Hepatocyte (in vitro differentiated cells): Measurements from ENCODE around the gene FOXO3. TPM values are rescaled to one million over a fixed set of nuclear protein-coding genes. Genes with fewer than 3 reads are reported as not detected.

Source experiments
- DNase-seq: peaks from one replicate; pipeline ENCODE4 v3.0.0-alpha.2; 2016; ENCODE audit warnings: low spot score
- H2AFZ ChIP-seq: fragments of 200-600 bp; sonication (generic); 2 replicates; pipeline ENCODE4 v1.6.0; 2016; ENCODE audit warnings: antibody characterized with exemption, mild to moderate bottlenecking
- H3K27ac ChIP-seq: fragments of 200-600 bp; sonication (generic); 2 replicates; pipeline ENCODE4 v1.5.1; 2016; ENCODE audit warnings: mild to moderate bottlenecking
- H3K27me3 ChIP-seq: fragments of 200-600 bp; sonication (generic); 2 replicates; pipeline ENCODE4 v1.6.1; 2016
- H3K36me3 ChIP-seq: fragments of 200-600 bp; sonication (generic); replicated peaks from 2 replicates; pipeline ENCODE4 v1.5.1; 2016; ENCODE audit warnings: low read depth; ENCODE audit not compliant: insufficient read depth
- H3K4me1 ChIP-seq: fragments of 200-600 bp; sonication (generic); 2 replicates; pipeline ENCODE4 v1.5.1; 2016; ENCODE audit warnings: mild to moderate bottlenecking, moderate library complexity; ENCODE audit not compliant: insufficient read depth
- H3K4me2 ChIP-seq: fragments of 200-600 bp; sonication (generic); 2 replicates; pipeline ENCODE4 v1.6.0; 2016
- H3K4me3 ChIP-seq: fragments of 200-600 bp; sonication (generic); 2 replicates; pipeline ENCODE4 v1.5.1; 2016; ENCODE audit warnings: mild to moderate bottlenecking
- H3K79me2 ChIP-seq: fragments of 200-600 bp; sonication (generic); 2 replicates; pipeline ENCODE4 v1.6.0; 2017; ENCODE audit warnings: mild to moderate bottlenecking
- H3K9me2 ChIP-seq: fragments of 200-600 bp; sonication (generic); replicated peaks from 2 replicates; pipeline ENCODE4 v1.6.0; 2017; ENCODE audit warnings: mild to moderate bottlenecking; ENCODE audit not compliant: insufficient read depth
- H3K9me3 ChIP-seq: fragments of 200-600 bp; sonication (generic); 2 replicates; pipeline ENCODE4 v1.5.1; 2016; ENCODE audit warnings: low read depth, mild to moderate bottlenecking
- H4K20me1 ChIP-seq: fragments of 200-600 bp; sonication (generic); 2 replicates; pipeline ENCODE4 v1.6.0; 2016; ENCODE audit warnings: mild to moderate bottlenecking; ENCODE audit not compliant: insufficient read depth, poor library complexity, severe bottlenecking
- EZH2 ChIP-seq: fragments of 200-600 bp; sonication (generic); IDR thresholded peaks from 2 replicates; pipeline ENCODE4 v1.6.1; 2016; ENCODE audit warnings: antibody characterized with exemption, mild to moderate bottlenecking, borderline replicate concordance
- EZH2phosphoT487 ChIP-seq: fragments of 200-600 bp; sonication (generic); IDR thresholded peaks from one replicate; pipeline ENCODE4 v1.6.1; 2018; ENCODE audit warnings: antibody characterized with exemption, mild to moderate bottlenecking, low read depth, moderate library complexity; ENCODE audit not compliant: unreplicated experiment, severe bottlenecking
- WGBS: methylation state at CpG from one replicate; pipeline ENCODE4 v1.1.6; 2016; ENCODE audit warnings: low lambda C conversion rate; ENCODE audit errors: missing lambda C conversion rate; 5-methylcytosine and 5-hydroxymethylcytosine counted together
- polyA plus RNA-seq: library from polyadenylated mRNA; unstranded; fragments of >200 nt; fragmentation: Nextera tagmentation; extraction: Ambion mirVana; gene quantifications from 2 replicates; pipeline ENCODE4 v1.2.1, GENCODE V29; 2016
- total RNA-seq: library from RNA; depleted of rRNA; stranded (reverse); fragments of >200 nt; gene quantifications from 2 replicates; pipeline ENCODE4 v1.2.3, GENCODE V29; 2014
- TF ChIP-seq, protein P1 (sequence below): fragments of 200-600 bp; sonication (generic); IDR thresholded peaks from 2 replicates; pipeline ENCODE4 v1.5.1; 2016; ENCODE audit warnings: antibody characterized with exemption, mild to moderate bottlenecking; ENCODE audit not compliant: poor library complexity

Gene FOXO3
- total and polyA plus RNA-seq, 2 experiments from 2014 or later = 44.6 to 54.9 TPM

DNA sequence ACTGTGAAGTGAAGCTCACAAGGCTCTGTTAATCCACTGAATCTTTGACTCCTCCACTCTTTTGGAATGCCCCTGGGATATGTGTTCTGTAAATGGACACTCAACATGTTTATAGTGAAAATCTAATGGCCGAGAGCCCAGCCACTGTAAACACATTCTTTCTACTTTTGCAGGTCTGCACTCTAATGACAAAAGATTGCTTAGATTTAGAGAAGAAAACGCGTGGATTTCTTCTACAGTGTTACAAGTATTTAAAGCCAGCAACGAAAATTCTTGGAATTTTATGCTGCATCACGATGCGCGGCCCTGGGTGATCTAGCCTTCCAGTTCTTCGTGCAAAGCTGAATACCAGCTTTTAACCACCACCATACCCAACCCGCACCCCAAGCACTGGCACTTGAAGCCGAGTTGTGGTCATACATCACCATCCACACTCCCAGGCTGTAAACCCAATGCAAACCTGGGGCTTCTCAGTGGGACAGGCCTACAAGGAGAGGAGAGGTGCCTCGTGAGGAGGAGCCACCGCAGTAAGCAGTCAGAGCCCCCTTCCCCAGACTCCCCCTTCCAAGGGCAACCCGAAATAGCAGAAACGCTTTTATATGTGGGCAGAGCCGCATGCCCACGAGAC lies 3.7 kb upstream of the FOXO3 start:
- WGBS = 21% methylated on average over 16 of the region's 16 CpGs

DNA sequence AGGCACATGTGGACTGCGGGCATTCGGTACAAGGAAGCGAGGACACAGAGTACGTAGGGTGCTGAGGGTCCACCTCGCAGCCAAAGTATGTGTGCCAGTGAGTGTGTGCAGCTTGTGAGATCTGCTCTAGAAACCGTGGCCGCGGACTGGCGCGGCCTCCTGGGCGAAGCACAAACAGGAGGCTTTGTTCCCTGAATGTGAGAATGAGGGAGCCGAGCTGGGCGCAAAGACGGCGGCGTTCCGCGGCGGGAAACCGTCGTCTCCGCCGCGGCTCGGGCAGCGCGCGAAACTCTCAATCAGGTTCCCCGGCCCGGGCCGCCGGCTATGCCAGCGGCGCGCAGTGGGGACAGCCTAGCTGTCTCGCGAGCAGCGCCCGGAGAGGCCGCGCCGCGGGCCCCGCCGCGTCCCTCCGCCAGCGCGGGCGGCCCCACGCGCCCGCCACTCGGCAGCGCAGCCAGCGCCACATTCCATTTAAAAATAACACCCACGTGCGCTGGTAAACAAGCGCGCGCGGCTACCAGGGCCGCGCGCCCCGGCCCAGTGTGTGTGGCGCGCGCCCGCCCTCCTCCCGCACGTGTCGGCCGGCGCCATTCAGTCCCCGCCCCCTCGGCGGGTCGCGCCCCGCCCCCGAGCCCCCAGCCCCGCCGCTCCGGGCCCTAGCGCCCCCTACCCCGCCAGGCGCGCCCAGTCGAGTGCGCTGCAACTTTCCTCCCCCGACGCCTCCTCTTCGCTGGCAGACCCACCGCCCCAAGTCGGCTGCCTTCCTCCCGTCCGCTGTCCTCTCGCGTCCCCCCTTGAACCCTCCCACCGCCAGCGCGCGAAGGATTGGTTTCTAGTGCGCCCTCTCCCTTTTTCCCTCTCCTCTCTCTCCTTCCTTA lies 3.0 kb upstream of the FOXO3 start:
- WGBS = 2% methylated on average over 51 of the region's 105 CpGs
- Histone ChIP-seq H2AFZ (peak overlapping the region; percentile 80), H3K9me3 (no peaks in the 10 kb centered on the region), H3K79me2 (peaks cover 11% of the 10 kb centered on the region), H3K27me3 (no peaks in the 10 kb centered on the region), H3K4me3 (peak overlapping the region; percentile 41), H3K27ac (peak overlapping the region; percentile 99), H3K36me3 (no peaks in the 10 kb centered on the region), H3K9me2 (no peaks in the 10 kb centered on the region), H3K4me1 (peaks cover 11% of the 10 kb centered on the region), H3K4me2 (peak overlapping the region; percentile 98), H4K20me1 (peaks cover 10% of the 10 kb centered on the region)
- peak; percentile 94 for DNase-seq
- no peak for TF ChIP-seq EZH2phosphoT487
- TF ChIP-seq, protein P1, sequence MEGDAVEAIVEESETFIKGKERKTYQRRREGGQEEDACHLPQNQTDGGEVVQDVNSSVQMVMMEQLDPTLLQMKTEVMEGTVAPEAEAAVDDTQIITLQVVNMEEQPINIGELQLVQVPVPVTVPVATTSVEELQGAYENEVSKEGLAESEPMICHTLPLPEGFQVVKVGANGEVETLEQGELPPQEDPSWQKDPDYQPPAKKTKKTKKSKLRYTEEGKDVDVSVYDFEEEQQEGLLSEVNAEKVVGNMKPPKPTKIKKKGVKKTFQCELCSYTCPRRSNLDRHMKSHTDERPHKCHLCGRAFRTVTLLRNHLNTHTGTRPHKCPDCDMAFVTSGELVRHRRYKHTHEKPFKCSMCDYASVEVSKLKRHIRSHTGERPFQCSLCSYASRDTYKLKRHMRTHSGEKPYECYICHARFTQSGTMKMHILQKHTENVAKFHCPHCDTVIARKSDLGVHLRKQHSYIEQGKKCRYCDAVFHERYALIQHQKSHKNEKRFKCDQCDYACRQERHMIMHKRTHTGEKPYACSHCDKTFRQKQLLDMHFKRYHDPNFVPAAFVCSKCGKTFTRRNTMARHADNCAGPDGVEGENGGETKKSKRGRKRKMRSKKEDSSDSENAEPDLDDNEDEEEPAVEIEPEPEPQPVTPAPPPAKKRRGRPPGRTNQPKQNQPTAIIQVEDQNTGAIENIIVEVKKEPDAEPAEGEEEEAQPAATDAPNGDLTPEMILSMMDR = peak; percentile 15

More for the DNA sequence above, 3.7 kb upstream of the FOXO3 start:
- TF ChIP-seq EZH2 (no peak), EZH2phosphoT487 (no peak)
- TF ChIP-seq, protein P1 = no peak
- Histone ChIP-seq H3K4me1 (peaks cover 11% of the 10 kb centered on the region), H3K79me2 (peaks cover 5% of the 10 kb centered on the region), H3K27me3 (no peaks in the 10 kb centered on the region), H2AFZ (peak overlapping the region; percentile 67), H3K36me3 (no peaks in the 10 kb centered on the region), H3K9me3 (no peaks in the 10 kb centered on the region), H3K27ac (peak overlapping the region; percentile 99), H3K4me3 (peak overlapping the region; percentile 41), H3K9me2 (no peaks in the 10 kb centered on the region), H3K4me2 (peak overlapping the region; percentile 98), H4K20me1 (peaks cover 5% of the 10 kb centered on the region)
- peak; percentile 32 for DNase-seq

DNA sequence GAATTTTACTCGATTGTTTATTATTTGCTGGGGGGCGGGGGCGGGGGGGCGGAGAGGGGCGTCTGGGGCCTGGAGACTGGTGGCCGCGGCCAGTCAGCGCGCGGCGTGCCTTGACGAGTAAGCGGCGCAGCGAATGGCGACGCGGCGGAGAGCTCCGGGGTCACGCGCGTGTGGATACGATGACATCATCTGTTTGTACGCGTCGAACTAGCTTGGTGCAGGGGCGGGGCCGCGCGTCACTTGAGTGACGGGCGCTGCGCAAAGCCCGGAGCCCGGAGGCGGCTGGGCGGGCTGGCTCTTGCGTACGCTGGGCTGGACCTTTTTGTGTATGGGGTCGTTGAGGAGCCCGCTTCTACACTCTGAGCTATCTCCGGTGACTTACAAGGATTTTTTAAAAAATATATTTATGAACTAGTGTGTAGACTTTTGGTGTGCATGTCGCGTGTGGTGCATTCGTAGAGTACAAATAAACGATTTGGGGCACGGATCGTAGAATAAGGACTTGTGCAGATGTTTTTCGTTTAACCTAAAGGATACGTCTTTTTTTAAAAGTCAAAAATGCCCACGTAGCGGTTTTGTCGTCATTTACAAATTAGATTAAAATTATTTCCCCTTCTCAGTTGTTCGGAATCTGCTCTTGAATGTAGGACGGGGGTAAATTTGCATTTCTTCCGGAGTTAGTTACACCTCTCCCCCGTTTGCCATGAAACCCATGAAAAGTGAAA lies 2.2 kb upstream of the FOXO3 start:
- Histone ChIP-seq H4K20me1 (peaks cover 18% of the 10 kb centered on the region), H3K9me2 (no peaks in the 10 kb centered on the region), H3K36me3 (no peaks in the 10 kb centered on the region), H3K27ac (peak overlapping the region; percentile 99), H2AFZ (peak overlapping the region; percentile 80), H3K27me3 (no peaks in the 10 kb centered on the region), H3K4me3 (peak overlapping the region; percentile 68), H3K4me1 (peaks cover 16% of the 10 kb centered on the region), H3K4me2 (peak overlapping the region; percentile 98), H3K9me3 (no peaks in the 10 kb centered on the region), H3K79me2 (peaks cover 19% of the 10 kb centered on the region)
- WGBS = 2% methylated on average over 53 of the region's 58 CpGs
- TF ChIP-seq, protein P1 = no peak
- TF ChIP-seq EZH2phosphoT487 (no peak), EZH2 (no peak)
- DNase-seq = peak; percentile 100
